A549 (cell line): ENCODE results near the gene TAF13. TPM values are rescaled to one million over a fixed set of nuclear protein-coding genes. Genes with fewer than 3 reads are reported as not detected.

Experiments used
- ATAC-seq, 2 experiments: fragments of 200-7000 bp in 1 of 2; fragments of >200 bp in 1 of 2; cut with Nextera tagmentation in 1 of 2; cut with Tn5 transposase in 1 of 2; 3 replicates each; pipeline versions ENCODE4 v1.8.0 to v1.9.1; 2018 to 2020; ENCODE audit warnings: mild to moderate bottlenecking in 1 of 2, moderate library complexity in 1 of 2
- CTCF ChIA-PET: fragments of 300-600 bp; sonication (Branson Sonifier 250); formaldehyde crosslinking; extraction: SDS; loops from one replicate; lab custom pipeline; 2021; ENCODE audit warnings: antibody characterized with exemption, inconsistent platforms; lab: Yijun Ruan, JAX
- POLR2A ChIA-PET: fragments of 350-600 bp; formaldehyde crosslinking; extraction: SDS; loops from one replicate; lab custom pipeline; 2021; ENCODE audit warnings: antibody characterized with exemption, inconsistent platforms; lab: Yijun Ruan, JAX
- DNase-seq, 2 experiments: peaks; one replicate each; pipeline versions ENCODE4 v3.0.0 to v3.0.0-alpha.2; 2011 to 2016; ENCODE audit warnings: low read depth in 1 of 2, low spot score in 1 of 2
- FAIRE-seq: peaks from 2 replicates; lab custom pipeline; 2011; peaks lifted over from hg19 to GRCh38; lab: Jason Lieb, UNC
- H3K27ac ChIP-seq, 2 experiments: fragments of >200 bp; sonication (Bioruptor Twin); formaldehyde crosslinking; 3 replicates each; pipeline ENCODE4 v1.5.1; 2016 to 2017
- H3K4me1 ChIP-seq: fragments of >200 bp; sonication (Bioruptor Twin); formaldehyde crosslinking; 3 replicates; pipeline ENCODE4 v1.6.1; 2016
- H3K4me2 ChIP-seq: fragments of >200 bp; sonication (Bioruptor Twin); formaldehyde crosslinking; 3 replicates; pipeline ENCODE4 v1.6.1; 2016
- H3K4me3 ChIP-seq: fragments of >200 bp; sonication (Bioruptor Twin); formaldehyde crosslinking; 3 replicates; pipeline ENCODE4 v1.5.1; 2016
- H3K9me3 ChIP-seq: fragments of >200 bp; sonication (Bioruptor Twin); formaldehyde crosslinking; 3 replicates; pipeline ENCODE4 v1.6.1; 2016
- BCL3 ChIP-seq: fragments of >200 bp; sonication (Bioruptor Twin); formaldehyde crosslinking; IDR thresholded peaks from 3 replicates; pipeline ENCODE4 v1.6.1; 2016
- BHLHE40 ChIP-seq: IDR thresholded peaks from 2 replicates; pipeline ENCODE4 v1.6.1; 2012; ENCODE audit warnings: low read depth, low read length, inconsistent platforms
- CTCF ChIP-seq: fragments of >200 bp; sonication (Bioruptor Twin); formaldehyde crosslinking; IDR thresholded peaks from 3 replicates; pipeline ENCODE4 v1.5.1; 2016
- E2F6 ChIP-seq: IDR thresholded peaks from 2 replicates; pipeline ENCODE4 v1.6.1; 2012; ENCODE audit warnings: low read depth, borderline replicate concordance
- ELK1 ChIP-seq: fragments of 150-350 bp; IDR thresholded peaks from 2 replicates; pipeline ENCODE4 v1.6.1; 2014; ENCODE audit warnings: low read depth, mild to moderate bottlenecking, low read length
- GATA3 ChIP-seq: IDR thresholded peaks from 2 replicates; pipeline ENCODE4 v1.6.1; 2012; ENCODE audit warnings: borderline replicate concordance
- HDAC2 ChIP-seq: fragments of 200-600 bp; sonication (generic); IDR thresholded peaks from 2 replicates; pipeline ENCODE4 v1.6.1; 2016
- HES2 ChIP-seq: fragments of >200 bp; sonication (Bioruptor Twin); formaldehyde crosslinking; IDR thresholded peaks from 2 replicates; pipeline ENCODE4 v1.6.1; 2016
- HEYL ChIP-seq: fragments of 250-450 bp; sonication (Bioruptor Pico); IDR thresholded peaks from 2 replicates; pipeline ENCODE4 v1.8.0; 2021; ENCODE audit warnings: mild to moderate bottlenecking, moderate library complexity
- HOXB13 ChIP-seq: fragments of 250-450 bp; sonication (Bioruptor Pico); IDR thresholded peaks from 2 replicates; pipeline ENCODE4 v1.5.0; 2020; ENCODE audit warnings: low read depth, mild to moderate bottlenecking, moderate library complexity
- HOXB5 ChIP-seq: fragments of 250-450 bp; sonication (Bioruptor Pico); IDR thresholded peaks from 2 replicates; pipeline ENCODE4 v1.5.0; 2020; ENCODE audit warnings: mild to moderate bottlenecking, moderate library complexity
- KDM1A ChIP-seq: fragments of 200-600 bp; sonication (generic); IDR thresholded peaks from 2 replicates; pipeline ENCODE4 v1.6.1; 2016; ENCODE audit warnings: low read depth, mild to moderate bottlenecking
- KDM5A ChIP-seq: fragments of 200-600 bp; sonication (generic); IDR thresholded peaks from 2 replicates; pipeline ENCODE4 v1.6.1; 2016; ENCODE audit warnings: antibody characterized with exemption, mild to moderate bottlenecking
- MAZ ChIP-seq: fragments of 150-350 bp; IDR thresholded peaks from 2 replicates; pipeline ENCODE4 v1.6.1; 2014; ENCODE audit warnings: antibody characterized with exemption, low read depth, low read length, borderline replicate concordance
- MYC ChIP-seq: IDR thresholded peaks from 2 replicates; pipeline ENCODE4 v1.6.1; 2012; ENCODE audit warnings: mild to moderate bottlenecking, inconsistent platforms, low read length, improper control_type of control experiment, borderline replicate concordance
- NPAS2 ChIP-seq: fragments of 250-450 bp; sonication (Bioruptor Pico); IDR thresholded peaks from 2 replicates; pipeline ENCODE4 v1.8.0; 2022; ENCODE audit warnings: mild to moderate bottlenecking, moderate library complexity, borderline replicate concordance
- POLR2A ChIP-seq: IDR thresholded peaks from 2 replicates; pipeline ENCODE4 v1.6.1; 2012; ENCODE audit warnings: mild to moderate bottlenecking, low read length
- POLR2AphosphoS2 ChIP-seq: conservative IDR thresholded peaks from 2 replicates; pipeline ENCODE4 v1.6.1; 2012; ENCODE audit warnings: low read length, improper control_type of control experiment, inconsistent platforms
- RARB ChIP-seq: fragments of 250-450 bp; sonication (Bioruptor Pico); IDR thresholded peaks from 2 replicates; pipeline ENCODE4 v1.8.0; 2021; ENCODE audit warnings: mild to moderate bottlenecking, moderate library complexity
- RFX5 ChIP-seq: fragments of 450-650 bp; IDR thresholded peaks from 2 replicates; pipeline ENCODE4 v1.7.1; 2014; ENCODE audit warnings: antibody characterized with exemption, mild to moderate bottlenecking, moderate library complexity
- SMC3 ChIP-seq: fragments of >200 bp; sonication (Bioruptor Twin); formaldehyde crosslinking; IDR thresholded peaks from 3 replicates; pipeline ENCODE4 v1.6.1; 2018; ENCODE audit warnings: inconsistent platforms
- TFCP2L1 ChIP-seq: fragments of 250-450 bp; sonication (Bioruptor Pico); IDR thresholded peaks from 2 replicates; pipeline ENCODE4 v1.5.0; 2021; ENCODE audit warnings: mild to moderate bottlenecking
- TP53 ChIP-seq: fragments of 250-450 bp; sonication (Bioruptor Pico); IDR thresholded peaks from 2 replicates; pipeline ENCODE4 v1.5.0; 2021; ENCODE audit warnings: mild to moderate bottlenecking, moderate library complexity
- ZC3H11A ChIP-seq: fragments of 450-650 bp; IDR thresholded peaks from 2 replicates; pipeline ENCODE4 v1.6.1; 2014; ENCODE audit warnings: antibody characterized with exemption, mild to moderate bottlenecking
- WGBS: methylation state at CpG from one replicate; pipeline ENCODE4 v1.1.6; 2017; ENCODE audit errors: missing lambda C conversion rate; 5-methylcytosine and 5-hydroxymethylcytosine counted together
- polyA plus RNA-seq, 4 experiments: library from polyadenylated mRNA; depleted of rRNA in 3 of 4; stranded (reverse); fragments of >200 nt; fragmentation: RNase III in 1 of 4; extraction: RNeasy Plus Mini Kit Qiagen cat#74134 plus additional on column Dnase treatment in 1 of 4; gene quantifications; 2 replicates in 3 of 4; 3 replicates in 1 of 4; pipeline ENCODE4 v1.2.3, GENCODE V29; 2011 to 2017

Gene TAF13
- polyA plus RNA-seq, 2 of the 4 experiments (the other 2 are of a cell fraction): 46.7 to 50.5 TPM

- ChIA-PET POLR2A (no interaction called here), CTCF (interaction anchor here (0.5 to 1.3 kb wide), 3 partner anchors 10 to 171 kb away, joined by 3 to 5 read pairs (median 3); partner anchors contain the start of gene TAF13)
- 79% methylated on average over 6 of the region's 6 CpGs for WGBS
- H3K9me3 ChIP-seq: no peaks in the 10 kb centered on the region
- ATAC-seq (no peak), FAIRE-seq (no peak), DNase-seq (no peak)
- no peak for TF ChIP-seq HOXB5
- TF ChIP-seq KDM1A: no peak
- no peak for TF ChIP-seq HES2
- TF ChIP-seq POLR2A: no peak
- TF ChIP-seq SMC3: no peak
- TF ChIP-seq ELK1: no peak
- TF ChIP-seq RFX5: no peak
- TF ChIP-seq GATA3: no peak
- TF ChIP-seq POLR2AphosphoS2: no peak
- no peak for TF ChIP-seq MAZ
- TF ChIP-seq CTCF: no peak
- TF ChIP-seq KDM5A: no peak
- TF ChIP-seq BHLHE40: no peak
- no peak for TF ChIP-seq TP53 (CRISPR knock-in tag)
- TF ChIP-seq NPAS2 (CRISPR knock-in tag): no peak
- no peak overlapping the region for H3K4me2 ChIP-seq
- H3K4me1 ChIP-seq: no peaks in the 10 kb centered on the region
- no peak overlapping the region for H3K4me3 ChIP-seq
- no peak overlapping the region for H3K27ac ChIP-seq
Measured at GRCh38 chr1:109047339-109047738, 28.5 kb downstream of the TAF13 start.

GRCh38 chr1:109046671-109047070, 29.1 kb downstream of the TAF13 start:
- POLR2A ChIA-PET: no interaction called here
- TF ChIP-seq RARB (CRISPR knock-in tag) (no peak), E2F6 (no peak), ZC3H11A (no peak), HDAC2 (no peak), MYC (no peak), HEYL (no peak), TFCP2L1 (CRISPR knock-in tag) (no peak), BCL3 (no peak), HOXB13 (CRISPR knock-in tag) (no peak)
- no peak overlapping the region for H3K4me2 ChIP-seq
- H3K4me3 ChIP-seq: no peak overlapping the region
- no peaks in the 10 kb centered on the region for H3K9me3 ChIP-seq
- ATAC-seq (no peak), DNase-seq (no peak), FAIRE-seq (no peak)
- CTCF ChIA-PET: interaction anchor here (0.5 to 1.3 kb wide), 3 partner anchors 11 to 172 kb away, joined by 3 to 5 read pairs (median 3); no protein-coding TSS in a partner anchor
- 61% methylated on average over 4 of the region's 4 CpGs for WGBS
- no peaks in the 10 kb centered on the region for H3K4me1 ChIP-seq
- H3K27ac ChIP-seq: no peak overlapping the region
